Measurements from ENCODE around the gene NFKBIL1.

GRCh38 chr6:31559606-31559957 is 12.2 kb downstream of the NFKBIL1 start:
- TF ChIP-seq, protein P1, sequence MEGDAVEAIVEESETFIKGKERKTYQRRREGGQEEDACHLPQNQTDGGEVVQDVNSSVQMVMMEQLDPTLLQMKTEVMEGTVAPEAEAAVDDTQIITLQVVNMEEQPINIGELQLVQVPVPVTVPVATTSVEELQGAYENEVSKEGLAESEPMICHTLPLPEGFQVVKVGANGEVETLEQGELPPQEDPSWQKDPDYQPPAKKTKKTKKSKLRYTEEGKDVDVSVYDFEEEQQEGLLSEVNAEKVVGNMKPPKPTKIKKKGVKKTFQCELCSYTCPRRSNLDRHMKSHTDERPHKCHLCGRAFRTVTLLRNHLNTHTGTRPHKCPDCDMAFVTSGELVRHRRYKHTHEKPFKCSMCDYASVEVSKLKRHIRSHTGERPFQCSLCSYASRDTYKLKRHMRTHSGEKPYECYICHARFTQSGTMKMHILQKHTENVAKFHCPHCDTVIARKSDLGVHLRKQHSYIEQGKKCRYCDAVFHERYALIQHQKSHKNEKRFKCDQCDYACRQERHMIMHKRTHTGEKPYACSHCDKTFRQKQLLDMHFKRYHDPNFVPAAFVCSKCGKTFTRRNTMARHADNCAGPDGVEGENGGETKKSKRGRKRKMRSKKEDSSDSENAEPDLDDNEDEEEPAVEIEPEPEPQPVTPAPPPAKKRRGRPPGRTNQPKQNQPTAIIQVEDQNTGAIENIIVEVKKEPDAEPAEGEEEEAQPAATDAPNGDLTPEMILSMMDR (conservative IDR thresholded peaks at IDR 0.05; ENCODE audit: low read length): no peak
- TF ChIP-seq EZH2phosphoT487 (IDR thresholded peaks at IDR 0.05; ENCODE audit: borderline replicate concordance): no peak
